NCI-H226 (cell line): ENCODE measurements around the gene LSM14B.
A peak's percentile ranks its signal among the peaks of the same experiment; 100 is the strongest.
"Not testable (repeated sequence)": the region's sequence is repeated elsewhere in the genome, so short reads cannot be mapped to it uniquely, and the experiment has no call there.

Source experiments
- DNase-seq: peaks from one replicate; pipeline ENCODE4 v3.0.0-alpha.2; 2015

LSM14B gene

DNA sequence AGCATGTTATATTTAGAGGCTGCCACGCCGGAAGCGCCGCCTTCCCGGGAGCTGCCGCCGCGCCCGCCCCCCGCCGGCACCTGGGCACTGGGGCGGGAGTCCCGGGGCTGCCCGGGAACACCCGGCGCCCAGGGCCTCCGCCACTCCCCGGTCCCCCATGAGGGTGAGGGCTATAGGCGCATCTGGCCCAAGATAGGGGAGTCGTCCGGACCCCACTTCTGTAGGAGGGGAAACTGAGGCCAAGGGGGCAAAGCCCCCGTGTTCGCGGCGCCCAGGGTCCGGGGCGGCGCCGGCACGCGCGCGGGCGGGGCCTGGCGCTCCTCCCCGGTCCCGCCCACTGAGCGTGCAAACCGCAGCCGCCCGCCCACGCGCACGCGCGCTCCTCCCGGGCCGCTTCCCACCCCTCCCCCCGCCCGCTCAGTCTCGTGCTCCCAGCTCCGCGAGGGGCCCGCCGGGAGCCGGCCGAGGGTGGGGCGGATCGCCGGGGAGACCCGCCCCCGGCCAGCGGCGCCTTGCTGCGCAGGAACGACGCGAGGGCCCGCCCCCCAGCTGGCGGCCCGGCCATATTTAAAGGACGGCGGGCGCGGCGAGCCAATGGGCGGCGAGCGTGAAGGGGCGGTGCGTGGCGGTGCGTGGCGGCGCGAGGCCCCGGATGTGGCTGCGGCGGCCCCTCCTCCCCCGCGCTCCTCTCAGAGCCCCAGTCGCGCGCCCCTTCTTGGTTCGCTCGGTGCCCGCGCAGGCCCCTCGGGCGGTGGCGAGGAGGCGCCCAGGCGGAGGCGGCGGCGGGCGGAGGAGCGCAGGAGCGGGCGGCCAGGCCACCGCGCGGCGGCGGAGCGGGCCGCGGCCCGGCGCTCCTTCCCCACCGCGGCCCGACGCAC, at the start of gene LSM14B:
Gene LSM14B, plus strand, starts transcription at position 700 of the 878 bp plus-strand sequence. CDS start 192 bp downstream, outside the sequence.
- DNase-seq: peak; percentile 92

DNA sequence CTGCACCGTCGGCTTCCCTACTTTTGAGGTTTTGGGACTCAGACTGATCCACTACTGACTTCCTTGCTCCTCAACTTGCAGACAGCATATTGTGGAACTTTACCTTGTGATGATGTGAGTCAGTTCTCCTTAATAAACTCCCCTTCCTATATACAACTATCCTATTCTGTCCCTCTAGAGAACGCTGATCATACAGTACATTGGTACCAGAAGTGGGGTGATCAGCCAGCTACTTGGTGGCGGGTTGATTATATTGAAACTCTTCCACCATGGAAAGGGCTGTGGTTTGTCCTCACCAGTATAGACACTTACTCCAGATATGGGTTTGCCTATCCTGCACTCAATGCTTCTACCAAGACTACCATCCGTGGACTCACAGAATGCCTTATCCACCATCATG, 49.0 kb upstream of the LSM14B start:
- no peak for DNase-seq

DNA sequence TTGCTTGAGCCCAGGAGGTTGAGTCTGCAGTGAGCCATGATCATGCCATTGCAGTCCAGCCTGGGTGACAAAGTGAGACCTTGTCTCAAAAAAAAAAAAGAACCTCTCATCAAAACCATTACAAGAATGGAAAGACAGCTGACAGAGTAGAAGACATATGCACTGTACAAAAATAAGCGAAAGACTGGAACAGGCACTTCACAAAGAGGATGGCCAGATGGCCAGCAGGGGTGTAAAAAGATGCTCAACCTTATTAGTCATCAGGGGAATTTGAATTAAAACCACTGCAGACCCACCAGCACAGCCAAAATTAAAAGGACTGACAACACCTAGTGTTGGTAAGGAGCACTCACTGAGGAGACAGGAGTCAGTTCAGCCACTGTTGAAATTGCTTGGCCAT, 43.1 kb upstream of the LSM14B start:
- DNase-seq: no peak

DNA sequence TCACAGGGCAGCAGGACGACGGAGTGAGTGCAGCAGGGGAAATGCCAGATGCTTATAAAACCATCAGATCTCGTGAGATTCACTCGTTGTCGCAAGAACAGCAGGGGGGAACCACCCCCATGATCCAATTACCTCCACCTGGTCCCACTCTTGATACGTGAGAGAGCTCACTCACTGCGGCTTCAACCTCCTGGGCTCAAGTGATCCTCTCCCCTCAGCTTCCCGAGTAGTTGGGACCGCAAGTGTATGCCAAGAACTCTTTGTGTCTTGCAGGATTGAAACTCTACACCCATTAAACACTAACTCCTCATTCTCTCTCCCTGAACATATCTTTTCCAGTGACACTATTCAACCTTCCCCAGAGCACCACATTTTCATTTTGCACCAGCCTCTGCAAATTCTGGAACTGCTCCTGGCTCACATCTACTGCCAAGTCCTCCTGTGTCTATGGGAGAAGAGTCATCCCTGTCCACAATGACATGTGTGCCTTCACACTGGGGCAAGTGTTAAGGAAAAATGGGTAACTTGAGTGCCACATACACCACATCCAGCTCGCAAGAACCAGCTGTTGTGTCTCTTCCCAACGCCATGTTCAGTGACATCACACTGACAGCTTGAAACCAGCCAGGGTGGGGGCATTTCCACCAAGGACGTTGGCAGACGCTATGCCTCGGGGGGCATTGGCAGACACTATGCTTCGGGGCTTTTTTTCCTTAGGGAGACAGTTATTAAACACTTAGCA, 41.9 kb upstream of the LSM14B start:
- DNase-seq: no peak

DNA sequence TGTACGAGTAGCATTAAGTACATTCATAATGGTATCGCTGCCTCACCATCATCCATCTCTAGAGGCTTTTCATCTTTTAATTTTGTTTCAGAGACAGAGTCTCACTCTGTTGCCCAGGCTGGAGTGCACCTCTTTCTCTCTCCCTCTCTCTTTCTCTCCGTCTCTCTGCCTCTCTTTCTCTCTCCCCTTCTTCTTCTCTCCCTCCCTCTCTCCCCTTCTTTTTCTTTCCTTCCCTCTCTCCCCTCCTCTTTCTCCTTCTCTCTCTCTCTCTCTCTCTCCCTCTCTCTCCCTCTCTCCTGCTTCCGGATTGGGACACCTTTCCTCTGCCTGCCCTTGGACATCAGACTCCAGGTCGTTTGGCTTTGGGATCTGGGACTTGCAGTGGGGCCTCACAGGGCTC, 39.0 kb upstream of the LSM14B start:
- no peak for DNase-seq

DNA sequence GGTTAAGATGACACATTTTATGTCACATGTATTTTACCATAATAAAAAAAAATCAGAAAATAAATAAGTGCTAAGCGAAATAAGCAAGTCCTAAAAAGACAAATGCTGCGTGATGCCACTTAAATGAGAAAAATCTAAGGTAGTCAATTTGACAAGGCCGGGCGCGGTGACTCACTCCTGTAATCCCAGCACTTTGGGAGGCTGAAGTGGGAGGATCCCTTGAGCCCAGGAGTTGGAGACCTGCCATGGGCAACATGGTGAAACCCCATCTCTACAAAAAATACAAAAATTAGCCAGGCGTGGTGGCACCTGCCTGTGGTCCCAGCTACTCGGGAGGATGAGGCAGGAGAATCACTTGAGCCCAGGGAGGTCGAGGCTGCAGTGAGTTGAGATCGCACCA, 38.1 kb upstream of the LSM14B start:
- DNase-seq: not testable (repeated sequence)

DNA sequence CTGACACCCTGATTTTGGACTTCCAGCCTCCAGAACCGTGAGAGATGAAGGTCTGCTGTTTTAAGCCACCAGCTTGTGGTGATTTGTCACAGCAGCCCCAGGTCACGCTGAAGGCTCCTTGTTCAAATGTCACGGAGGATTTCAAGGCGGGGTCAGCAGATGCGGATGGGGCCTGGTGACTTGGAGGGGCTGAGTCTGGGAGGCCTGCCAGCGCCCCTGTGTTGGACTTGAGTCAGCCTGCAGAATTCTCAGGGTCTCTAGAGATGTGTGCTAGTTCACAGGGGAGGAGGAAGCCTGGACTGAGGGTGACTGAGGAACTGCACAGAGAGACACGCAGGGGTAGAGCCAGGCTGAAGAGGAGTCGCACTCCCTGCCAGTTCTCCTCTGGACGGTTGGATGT, 37.1 kb upstream of the LSM14B start:
- no peak for DNase-seq

DNA sequence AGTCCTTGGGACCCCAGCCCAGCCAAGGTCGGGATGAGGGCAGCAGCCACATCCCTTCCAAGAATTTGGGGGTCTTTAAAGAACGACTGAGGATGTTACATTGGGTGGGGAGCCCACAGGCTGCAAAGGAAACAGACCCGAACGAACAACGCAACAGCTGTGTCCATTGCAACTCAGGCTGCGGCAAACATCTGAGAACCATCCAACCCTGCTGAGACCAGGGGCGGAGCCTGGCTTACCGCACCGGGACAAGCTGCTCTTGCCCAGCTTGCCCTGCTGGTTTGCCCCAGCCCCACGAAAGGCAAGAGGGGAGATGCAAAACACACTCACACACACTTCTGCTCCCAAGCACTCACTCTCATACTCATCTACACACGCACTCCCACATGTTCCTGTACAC, 35.0 kb upstream of the LSM14B start:
- no peak for DNase-seq

DNA sequence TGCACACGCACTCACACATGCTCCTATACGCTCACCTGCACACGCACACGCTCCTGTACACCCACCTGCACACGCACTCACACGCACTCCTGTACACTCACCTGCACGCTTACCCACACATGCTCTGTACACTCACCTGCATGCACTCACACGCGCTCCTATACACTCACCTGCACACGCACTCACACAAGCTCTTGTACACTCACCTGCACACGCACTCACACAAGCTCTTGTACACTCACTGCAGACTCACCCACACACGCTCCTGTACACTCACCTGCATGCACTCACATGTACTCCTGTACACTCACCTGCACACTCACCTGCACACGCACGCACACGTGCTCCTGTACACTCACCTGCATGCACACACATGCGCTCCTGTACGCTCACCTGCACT, 34.6 kb upstream of the LSM14B start:
- no peak for DNase-seq

DNA sequence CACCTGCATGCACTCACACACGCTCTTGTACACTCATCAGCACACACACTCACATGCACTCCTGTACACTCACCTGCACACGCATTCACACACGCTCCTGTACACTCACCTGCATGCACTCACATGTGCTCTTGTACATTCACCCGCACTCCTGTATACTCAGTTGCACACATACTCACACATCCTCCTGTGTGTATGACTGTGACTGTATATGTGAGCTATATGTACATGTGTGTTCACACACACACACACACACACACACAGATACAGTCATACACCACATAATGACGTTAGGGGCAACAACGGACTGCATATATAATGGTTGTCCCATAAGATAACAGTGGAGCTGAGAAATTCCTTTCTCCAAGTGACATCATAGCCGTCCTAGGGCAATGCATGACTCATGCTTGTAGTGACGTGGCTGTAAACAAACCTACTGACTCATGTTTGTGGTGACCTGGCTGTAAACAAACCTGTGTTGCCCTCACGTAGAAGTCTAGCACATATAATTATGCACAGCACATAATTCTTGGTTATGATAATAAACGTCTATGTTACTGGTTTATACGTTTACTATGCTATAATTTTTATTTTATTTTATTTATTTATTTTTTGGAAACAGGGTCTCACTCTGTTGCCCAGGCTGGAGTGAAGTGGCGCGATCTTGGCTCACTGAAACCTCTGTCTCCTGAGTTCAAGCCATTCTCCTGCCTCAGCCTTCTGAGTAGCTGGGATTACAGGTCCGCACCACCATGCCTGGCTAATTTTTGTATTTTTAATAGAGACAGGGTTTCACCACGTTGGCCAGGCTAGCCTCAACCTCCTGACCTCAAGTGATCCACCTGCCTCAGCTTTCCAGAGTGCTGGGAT, 33.8 kb upstream of the LSM14B start:
- DNase-seq: peak; percentile 74

DNA sequence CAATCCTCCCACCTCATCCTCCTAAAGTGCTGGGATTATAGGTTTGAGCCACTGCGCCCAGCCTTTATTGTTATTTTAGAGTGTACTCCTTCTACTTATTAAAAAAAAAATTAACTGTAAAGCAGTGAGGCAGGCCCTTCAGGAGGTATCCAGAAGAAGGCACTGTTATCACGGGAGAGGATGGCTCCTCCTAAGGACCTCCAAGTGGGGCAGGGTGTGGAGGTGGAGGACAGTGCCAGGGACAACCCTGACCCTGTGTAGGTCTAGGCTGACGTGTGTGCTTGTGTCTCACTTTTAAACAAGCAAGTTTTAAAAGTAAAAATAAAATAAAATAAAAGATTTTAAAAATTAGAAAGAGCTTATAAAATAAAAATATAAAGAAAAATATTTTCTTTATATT, 32.9 kb upstream of the LSM14B start:
- no peak for DNase-seq

DNA sequence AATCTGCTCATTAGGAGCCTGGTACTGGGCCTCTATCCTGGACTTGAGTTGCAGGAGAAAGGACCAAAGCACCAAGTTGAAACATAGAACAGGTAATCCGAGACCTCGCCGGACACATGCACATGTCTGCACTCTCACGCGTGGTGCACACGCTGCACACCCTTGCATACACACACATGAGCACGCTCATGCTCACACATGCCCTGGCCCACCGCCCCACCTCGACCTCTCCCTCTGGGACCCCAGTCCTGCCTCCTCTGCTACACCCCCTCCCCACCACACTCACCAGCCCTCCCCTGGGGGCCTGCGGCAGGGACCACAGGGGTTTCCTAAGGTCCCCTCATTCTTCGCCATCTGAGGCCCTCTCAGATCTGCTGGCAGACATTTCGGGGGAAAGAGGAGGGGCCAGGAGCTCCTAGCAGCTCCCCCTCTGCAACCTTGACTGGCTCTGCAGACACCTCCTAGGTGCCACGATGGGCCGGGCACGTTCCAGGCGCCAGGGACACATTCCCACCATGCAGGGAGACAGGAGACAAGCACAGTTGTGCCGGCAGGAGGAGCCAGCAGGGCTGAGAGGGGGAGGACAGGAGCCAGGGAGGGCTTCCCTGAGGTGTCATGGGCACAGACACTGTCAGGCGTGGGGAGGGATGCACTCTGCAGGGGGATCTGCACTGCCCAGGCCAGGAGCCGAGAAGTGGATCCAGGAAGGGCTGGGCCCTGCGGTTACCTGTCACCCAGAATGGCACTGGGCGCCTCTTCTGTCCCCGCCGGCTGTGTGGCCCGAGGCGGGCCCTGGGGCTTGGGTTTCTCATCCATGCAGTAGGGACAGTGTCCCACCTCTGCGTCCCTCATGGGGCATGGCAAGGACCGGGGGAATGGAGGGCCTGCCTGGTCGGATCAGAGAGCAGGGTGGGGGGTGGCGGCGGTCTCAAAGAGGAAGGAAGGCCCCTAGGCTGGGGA, 25.6 kb upstream of the LSM14B start:
- DNase-seq: no peak

DNA sequence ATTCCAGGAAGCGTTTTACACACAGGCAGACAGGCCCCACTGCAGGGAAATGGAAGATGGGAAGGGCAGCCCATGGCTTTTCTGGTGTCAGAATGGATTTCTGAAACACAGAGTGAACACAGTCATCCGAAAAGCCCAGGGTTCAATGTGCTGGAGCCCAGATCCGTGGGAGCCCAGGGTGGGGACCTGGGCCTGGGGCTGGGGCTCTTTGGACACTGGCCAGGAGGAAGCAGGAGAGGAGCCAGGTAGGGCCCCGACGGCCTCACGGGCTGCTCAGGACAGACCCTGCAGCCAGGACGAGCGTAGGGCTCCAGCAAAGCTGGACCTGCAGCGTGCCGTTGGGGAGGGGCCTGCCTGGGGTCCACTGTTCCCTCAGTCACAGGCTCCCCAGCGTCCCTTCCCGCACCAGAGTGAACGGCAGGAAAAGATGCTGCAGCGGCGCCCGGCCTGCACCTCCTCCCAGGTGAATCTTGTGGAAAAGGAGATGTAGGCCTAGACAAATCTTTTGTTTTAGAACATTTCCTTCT, 24.3 kb upstream of the LSM14B start:
- no peak for DNase-seq

DNA sequence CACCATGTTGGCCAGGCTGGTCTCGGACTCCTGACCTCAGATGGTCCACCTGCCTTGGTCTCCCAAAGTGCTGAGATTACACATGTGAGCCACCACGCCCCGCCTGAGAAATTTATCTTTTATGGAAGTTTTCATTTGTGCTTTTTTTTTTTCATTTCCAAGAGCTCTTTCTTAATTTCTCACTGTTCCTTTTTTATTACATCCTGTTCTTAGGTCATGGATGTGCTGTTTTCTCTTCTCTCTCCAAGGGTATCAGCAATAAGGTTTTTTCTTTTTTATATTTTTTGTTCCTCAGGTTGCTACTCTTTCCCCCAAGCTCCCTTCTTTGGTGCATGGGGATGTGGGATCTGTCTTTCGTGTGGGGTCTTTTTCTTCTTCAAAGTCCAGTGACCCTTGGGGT, 21.2 kb upstream of the LSM14B start:
- no peak for DNase-seq

DNA sequence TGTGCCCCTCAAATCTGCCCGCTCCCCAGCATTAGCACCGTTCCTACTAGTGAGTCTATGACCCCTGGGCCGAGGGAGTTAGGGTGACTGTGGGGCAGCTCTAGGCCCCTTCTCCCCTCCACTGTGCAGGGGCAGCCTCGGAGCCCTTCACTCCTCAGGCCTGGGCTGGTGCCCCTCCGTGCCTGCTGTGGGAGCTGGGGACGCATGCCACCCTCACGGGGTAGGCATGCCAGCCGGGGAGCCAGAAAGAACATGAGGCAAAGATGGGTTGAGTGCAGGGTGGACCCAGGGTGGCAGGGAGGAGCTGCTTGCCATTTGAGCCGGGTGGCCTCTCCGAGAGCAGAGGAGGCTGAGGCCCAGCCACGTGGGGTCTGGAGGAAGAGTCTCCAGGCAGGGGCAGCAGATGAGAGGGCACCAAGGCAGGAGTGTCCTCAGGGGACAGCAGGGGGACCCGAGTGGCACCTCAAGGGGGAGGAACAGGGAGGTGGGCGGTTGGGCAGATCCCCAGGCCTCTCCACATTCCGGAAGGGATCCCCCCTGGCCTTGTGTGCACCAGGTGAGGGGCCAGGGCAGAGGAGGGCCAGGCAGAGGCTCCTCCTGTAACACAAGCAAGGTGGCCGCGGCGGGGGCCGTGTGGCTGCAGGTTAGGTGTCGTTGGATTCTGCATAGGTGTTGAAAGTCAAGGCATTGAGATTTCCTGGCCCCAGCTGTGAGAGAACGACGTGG, 18.6 kb upstream of the LSM14B start:
- DNase-seq: no peak

DNA sequence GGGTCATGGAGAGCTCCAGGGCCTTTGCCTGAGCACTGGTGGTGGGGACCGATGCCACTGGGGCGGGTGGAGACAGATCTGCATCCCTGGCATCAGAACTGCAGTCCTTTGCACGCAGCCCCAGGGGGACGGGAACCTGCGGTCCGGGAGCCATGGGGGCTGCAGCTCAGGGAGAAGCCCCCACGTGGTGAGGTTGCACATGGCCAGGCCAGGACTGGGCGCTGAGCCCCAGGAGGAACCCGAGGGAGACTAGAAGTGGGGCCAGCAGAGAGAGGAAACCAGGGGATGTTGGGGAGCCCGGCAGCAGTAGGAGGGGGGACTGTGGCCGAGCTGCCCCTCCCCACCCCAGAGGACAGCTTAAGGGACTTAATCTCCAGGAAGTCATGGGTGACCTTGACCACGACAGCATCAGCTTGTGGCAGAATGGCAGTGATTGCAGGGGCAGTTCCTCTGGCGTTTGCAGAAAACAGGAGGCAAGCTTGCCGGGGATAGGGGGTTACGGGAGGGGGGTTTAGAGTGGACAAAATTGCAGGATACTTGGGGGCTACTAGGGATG, 18.0 kb upstream of the LSM14B start:
- DNase-seq: no peak

DNA sequence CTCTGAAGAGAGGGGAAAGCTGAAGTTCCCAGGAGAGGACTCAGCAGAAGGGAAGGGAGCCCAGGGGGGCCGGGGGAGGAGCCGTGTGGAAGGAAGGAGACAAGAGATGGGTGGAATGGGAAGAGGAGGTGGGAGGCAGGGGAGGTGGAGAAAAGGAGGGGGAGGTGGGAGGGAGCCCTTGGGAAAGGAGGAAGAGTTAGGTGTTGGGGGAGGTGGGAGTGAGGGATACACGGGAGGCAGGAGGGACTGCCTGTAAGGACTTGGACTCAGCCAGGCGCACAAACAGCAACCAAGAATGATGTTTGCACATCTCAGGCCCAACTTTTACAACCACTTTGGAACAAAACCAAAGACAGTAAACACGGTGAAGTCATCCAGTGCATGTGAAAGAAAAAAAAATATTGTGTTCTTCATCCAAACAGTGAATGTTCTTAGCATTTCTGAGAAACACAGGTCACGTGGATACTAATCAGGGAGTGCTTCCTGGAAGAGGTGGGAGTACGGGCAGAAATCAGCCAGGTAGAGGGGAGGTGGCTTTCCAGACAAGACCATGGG, 17.4 kb upstream of the LSM14B start:
- no peak for DNase-seq

DNA sequence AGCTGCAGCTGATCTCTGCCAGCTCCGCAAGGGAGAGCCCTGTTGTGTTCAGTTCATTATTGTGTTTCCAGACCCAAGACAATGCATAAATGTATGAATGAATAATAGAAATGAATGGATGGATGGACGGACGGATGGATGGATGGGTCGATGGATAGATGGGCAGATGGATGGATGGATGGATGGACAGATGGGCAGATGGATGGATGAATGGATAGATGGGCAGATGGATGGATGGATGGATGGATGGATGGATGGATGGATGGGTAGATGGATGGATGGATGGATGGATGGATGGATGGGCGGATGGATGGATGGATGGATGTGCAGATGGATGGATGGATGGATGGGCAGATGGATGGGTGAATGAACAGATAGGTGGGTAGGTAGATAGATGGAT, 16.7 kb upstream of the LSM14B start:
- no peak for DNase-seq

DNA sequence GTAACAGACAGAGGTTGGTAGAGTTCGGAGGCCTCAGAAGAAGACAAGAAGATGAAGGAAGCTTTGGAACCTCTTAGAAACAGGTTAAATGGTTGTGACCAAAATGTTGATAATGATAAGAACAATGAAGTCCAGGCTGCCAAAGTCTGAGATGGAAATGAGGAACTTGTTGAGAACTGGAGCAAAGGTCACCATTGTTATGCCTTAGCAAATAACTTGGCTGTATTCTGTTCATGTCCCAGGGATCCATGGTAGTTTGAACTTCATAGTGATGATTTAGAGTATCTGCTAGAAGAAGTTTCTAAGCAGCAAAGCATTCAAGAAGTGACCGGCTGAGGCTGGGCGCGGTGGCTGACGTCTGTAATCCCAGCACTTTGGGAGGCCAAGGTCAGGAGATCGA, 11.1 kb upstream of the LSM14B start:
- DNase-seq: no peak

DNA sequence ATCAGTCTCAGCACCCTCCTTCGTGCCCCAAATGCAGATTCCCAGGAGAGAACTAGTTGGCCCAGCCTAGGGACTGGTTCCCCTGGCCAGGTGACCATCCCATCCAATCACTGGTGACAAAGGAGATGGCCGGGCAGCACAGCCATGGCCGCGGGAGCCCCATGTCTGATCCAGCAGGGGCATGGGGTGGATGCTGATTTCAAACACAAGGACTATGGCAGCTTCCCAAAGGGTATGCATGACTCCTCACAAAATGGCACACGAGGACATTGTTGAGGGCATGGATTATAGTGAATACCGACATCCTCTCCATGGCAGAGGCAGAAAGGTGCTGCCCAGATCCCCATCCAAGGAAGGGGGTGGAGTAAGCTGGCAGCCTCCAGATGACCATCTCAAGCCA, 9.9 kb upstream of the LSM14B start:
- no peak for DNase-seq
